NCI-H128 (cell line): ENCODE measurements around the gene TIMM44.
"Not testable (repeated sequence)": the region's sequence is repeated elsewhere in the genome, so short reads cannot be mapped to it uniquely, and the experiment has no call there.

Experiments
- DNase-seq: peaks from one replicate; lab custom pipeline; 2025; ENCODE audit not compliant: unreplicated experiment; lab: John Stamatoyannopoulos, UW

The TIMM44 gene

GRCh38 chr19:7902796-7903243 is 40.6 kb downstream of the TIMM44 start:
- no peak for DNase-seq

- DNase-seq = no peak
These were observed 42.1 kb downstream of the TIMM44 start for GRCh38 chr19:7901337-7901736.

GRCh38 chr19:7900931-7901330 is 42.5 kb downstream of the TIMM44 start:
- no peak for DNase-seq

GRCh38 chr19:7900401-7900870 is 43.0 kb downstream of the TIMM44 start:
- no peak for DNase-seq

GRCh38 chr19:7899751-7900378 is 43.6 kb downstream of the TIMM44 start:
- no peak for DNase-seq

- no peak for DNase-seq
These were observed 44.5 kb downstream of the TIMM44 start for GRCh38 chr19:7898967-7899366.

- DNase-seq = no peak
These were observed 46.2 kb downstream of the TIMM44 start for GRCh38 chr19:7897292-7897691.

- DNase-seq = no peak
These were observed 47.9 kb downstream of the TIMM44 start for GRCh38 chr19:7895565-7895964.

GRCh38 chr19:7894612-7895309 is 48.7 kb downstream of the TIMM44 start:
- DNase-seq = no peak

GRCh38 chr19:7893362-7894101 is 49.9 kb downstream of the TIMM44 start:
- not testable (repeated sequence) for DNase-seq

GRCh38 chr19:7888826-7889217 is 54.6 kb downstream of the TIMM44 start:
- no peak for DNase-seq

GRCh38 chr19:7888145-7888825 is 55.2 kb downstream of the TIMM44 start, which contains the start of gene LRRC8E:
LRRC8E (plus strand) TSS chr19:7888510; CDS start chr19:7895604, 7,094 bp downstream.
- DNase-seq = no peak

GRCh38 chr19:7887408-7888144 is 55.9 kb downstream of the TIMM44 start:
- no peak for DNase-seq

- no peak for DNase-seq
These were observed 57.6 kb downstream of the TIMM44 start for GRCh38 chr19:7885818-7886217.

- DNase-seq = no peak
These were observed 59.5 kb downstream of the TIMM44 start for GRCh38 chr19:7883796-7884570.

- DNase-seq = no peak
These were observed 60.4 kb downstream of the TIMM44 start for GRCh38 chr19:7883105-7883504.

- no peak for DNase-seq
These were observed 61.6 kb downstream of the TIMM44 start for GRCh38 chr19:7881910-7882309.

- DNase-seq = no peak
These were observed 63.6 kb downstream of the TIMM44 start for GRCh38 chr19:7879836-7880235.

GRCh38 chr19:7879111-7879807 is 64.2 kb downstream of the TIMM44 start:
- DNase-seq = no peak
